Muscle of leg (tissue), 9 donors: ENCODE data around the gene NYAP1. TPM values are rescaled to one million over a fixed set of nuclear protein-coding genes. Genes with fewer than 3 reads are reported as not detected.

Source experiments
- polyA plus RNA-seq, 8 donors: library from polyadenylated mRNA; unstranded; fragments of 120-200 nt; gene quantifications; one replicate each; pipeline versions ENCODE4 v1.2.1 to v1.2.3, GENCODE V29; 2013; ENCODE audit warnings: inconsistent platforms in 1 of 8, low replicate concordance in 1 of 8; ENCODE audit not compliant: insufficient read length in 8 of 8, insufficient read depth in 1 of 8
- total RNA-seq: library from RNA; stranded (reverse); fragments of 120-200 nt; gene quantifications from one replicate; pipeline ENCODE4 v1.2.4, GENCODE V29; 2013

Gene NYAP1
- total and polyA plus RNA-seq, 9 donors, result 1.5 to 2.9 (median 2.5) TPM

Other genes with a start within 250 kb of the NYAP1 start
- not detected for gene SPDYE3, start 176.2 kb upstream of the NYAP1 start, total RNA-seq
- 1 to 10 TPM; 4.0 to 6.2 (median 5.3) TPM for gene SPDYE3, start 176.2 kb upstream of the NYAP1 start, polyA plus RNA-seq
- 13.9 TPM for gene PILRB, start 125.8 kb upstream of the NYAP1 start, total RNA-seq
- 10 to 100 TPM; 11.4 to 39.8 (median 18.0) TPM for gene PILRB, start 125.8 kb upstream of the NYAP1 start, polyA plus RNA-seq
- gene PILRA, start 110.4 kb upstream of the NYAP1 start, total RNA-seq, result 1.3 TPM
- gene PILRA, start 110.4 kb upstream of the NYAP1 start, polyA plus RNA-seq, result 1 to 10 TPM; 1.7 to 6.1 (median 2.3) TPM
- 5.2 TPM for gene ZCWPW1, start 55.2 kb upstream of the NYAP1 start, total RNA-seq
- 1 to 10 TPM; 4.4 to 8.9 (median 5.4) TPM for gene ZCWPW1, start 55.2 kb upstream of the NYAP1 start, polyA plus RNA-seq
- 23.5 TPM for gene MEPCE, start 54.1 kb upstream of the NYAP1 start, total RNA-seq
- gene MEPCE, start 54.1 kb upstream of the NYAP1 start, polyA plus RNA-seq, result 10 to 100 TPM; 32.4 to 44.4 (median 38.5) TPM
- gene PPP1R35, start 47.4 kb upstream of the NYAP1 start, total RNA-seq, result 21.7 TPM
- gene PPP1R35, start 47.4 kb upstream of the NYAP1 start, polyA plus RNA-seq, result 10 to 100 TPM; 10.9 to 25.2 (median 15.2) TPM
- 1.2 TPM for gene SPACDR, start 19.7 kb upstream of the NYAP1 start, total RNA-seq
- 1 to 10 TPM in 7 of 8 donors, under 1 TPM in 1; 0.98 to 3.4 (median 1.6) TPM for gene SPACDR, start 19.7 kb upstream of the NYAP1 start, polyA plus RNA-seq
- gene TSC22D4, start 4.7 kb upstream of the NYAP1 start, total RNA-seq, result 28.9 TPM
- 10 to 100 TPM; 36.7 to 59.3 (median 47.9) TPM for gene TSC22D4, start 4.7 kb upstream of the NYAP1 start, polyA plus RNA-seq
- gene AGFG2, start 55.3 kb downstream of the NYAP1 start, total RNA-seq, result 6.1 TPM
- 10 to 100 TPM in 6 of 8 donors, 1 to 10 TPM in 2; 8.9 to 13.7 (median 12.2) TPM for gene AGFG2, start 55.3 kb downstream of the NYAP1 start, polyA plus RNA-seq
- gene SAP25, start 90.0 kb downstream of the NYAP1 start, total RNA-seq, result 0.98 TPM
- gene SAP25, start 90.0 kb downstream of the NYAP1 start, polyA plus RNA-seq, result 1 to 10 TPM; 1.5 to 8.3 (median 3.8) TPM
- gene LRCH4, start 102.2 kb downstream of the NYAP1 start, total RNA-seq, result 8.9 TPM
- gene LRCH4, start 102.2 kb downstream of the NYAP1 start, polyA plus RNA-seq, result 10 to 100 TPM; 19.9 to 35.5 (median 27.9) TPM
- gene FBXO24, start 102.4 kb downstream of the NYAP1 start, total RNA-seq, result 0.80 TPM
- 1 to 10 TPM; 1.1 to 2.2 (median 1.5) TPM for gene FBXO24, start 102.4 kb downstream of the NYAP1 start, polyA plus RNA-seq
- 194 TPM for gene PCOLCE, start 118.4 kb downstream of the NYAP1 start, total RNA-seq
- gene PCOLCE, start 118.4 kb downstream of the NYAP1 start, polyA plus RNA-seq, result 100 to 1,000 TPM; 201 to 336 (median 279) TPM
- gene MOSPD3, start 128.6 kb downstream of the NYAP1 start, total RNA-seq, result 7.1 TPM
- gene MOSPD3, start 128.6 kb downstream of the NYAP1 start, polyA plus RNA-seq, result 10 to 100 TPM; 16.0 to 23.5 (median 17.8) TPM
- gene TFR2, start 157.6 kb downstream of the NYAP1 start, total RNA-seq, result 0.22 TPM
- 1 to 10 TPM in 3 of 8 donors, under 1 TPM in 5; 0.64 to 2.2 (median 0.86) TPM for gene TFR2, start 157.6 kb downstream of the NYAP1 start, polyA plus RNA-seq
- not detected for gene ACTL6B, start 172.5 kb downstream of the NYAP1 start, total RNA-seq
- under 1 TPM in 2 of 8 donors, not detected in 6; 0.19 to 0.40 TPM for gene ACTL6B, start 172.5 kb downstream of the NYAP1 start, polyA plus RNA-seq
- gene GNB2, start 189.8 kb downstream of the NYAP1 start, total RNA-seq, result 49.5 TPM
- gene GNB2, start 189.8 kb downstream of the NYAP1 start, polyA plus RNA-seq, result 100 to 1,000 TPM; 146 to 202 (median 154) TPM
- 16.7 TPM for gene GIGYF1, start 210.3 kb downstream of the NYAP1 start, total RNA-seq
- 10 to 100 TPM; 22.4 to 37.5 (median 29.9) TPM for gene GIGYF1, start 210.3 kb downstream of the NYAP1 start, polyA plus RNA-seq
- gene POP7, start 222.2 kb downstream of the NYAP1 start, total RNA-seq, result 31.6 TPM
- gene POP7, start 222.2 kb downstream of the NYAP1 start, polyA plus RNA-seq, result 10 to 100 TPM; 23.5 to 28.1 (median 25.1) TPM
- not detected for gene EPO, start 236.5 kb downstream of the NYAP1 start, total RNA-seq
- under 1 TPM in 5 of 8 donors, not detected in 3; 0.07 to 0.40 (median 0.18) TPM for gene EPO, start 236.5 kb downstream of the NYAP1 start, polyA plus RNA-seq
- not detected for gene ZAN, start 249.7 kb downstream of the NYAP1 start, total RNA-seq
- gene ZAN, start 249.7 kb downstream of the NYAP1 start, polyA plus RNA-seq, result under 1 TPM in 1 of 8 donors, not detected in 7; 0.05 TPM